Endothelial cell of umbilical vein (primary cell): ENCODE results near the gene CFAP61. TPM values are rescaled to one million over a fixed set of nuclear protein-coding genes. Genes with fewer than 3 reads are reported as not detected.

Experiments
- BruUV-seq: library from RNA; stranded (reverse); fragments of 400-500 nt; replicated peaks from 2 replicates; lab custom pipeline; 2021; lab: Mats Ljungman, UMichigan
- CTCF ChIA-PET: fragments of 300-600, 350-600 bp; sonication (Branson Sonifier 250); formaldehyde crosslinking; loops from one replicate; lab custom pipeline; 2021; ENCODE audit warnings: antibody characterized with exemption, inconsistent platforms; lab: Charles Lee
- POLR2A ChIA-PET: fragments of 300-600, 350-600 bp; sonication (Branson Sonifier 250); formaldehyde crosslinking; loops from one replicate; lab custom pipeline; 2021; ENCODE audit warnings: antibody characterized with exemption, inconsistent platforms; lab: Charles Lee
- DNase-seq: peaks from one replicate; pipeline ENCODE4 v3.0.0-alpha.2; 2011; ENCODE audit warnings: low read depth, low spot score
- FAIRE-seq: peaks from 2 replicates; lab custom pipeline; 2011; peaks lifted over from hg19 to GRCh38; lab: Jason Lieb, UNC
- H2AFZ ChIP-seq: 2 replicates; pipeline ENCODE4 v1.6.0; 2012; ENCODE audit warnings: low read depth, low read length, control low read depth, inconsistent platforms
- H3K27ac ChIP-seq: 2 replicates; pipeline ENCODE4 v1.5.1; 2011; ENCODE audit warnings: low read depth, mild to moderate bottlenecking, control low read depth, low read length, moderate library complexity; ENCODE audit not compliant: insufficient read depth
- H3K27me3 ChIP-seq, 2 experiments: 2 replicates each; pipeline versions ENCODE4 v1.6.0 to v1.6.1; 2011; ENCODE audit warnings: low read length in 2 of 2, mixed read lengths in 1 of 2; ENCODE audit not compliant: control insufficient read depth in 2 of 2, insufficient read depth in 2 of 2
- H3K36me3 ChIP-seq, 2 experiments: 2 replicates in 1 of 2; 3 replicates in 1 of 2; pipeline ENCODE4 v1.5.1; 2011; ENCODE audit warnings: low read length in 2 of 2, mild to moderate bottlenecking in 1 of 2, moderate library complexity in 1 of 2; ENCODE audit not compliant: control insufficient read depth in 2 of 2, insufficient read depth in 2 of 2; ENCODE audit errors: extremely low read depth in 1 of 2
- H3K4me1 ChIP-seq: 3 replicates; pipeline ENCODE4 v1.5.1; 2011; ENCODE audit warnings: mild to moderate bottlenecking, low read length; ENCODE audit not compliant: control insufficient read depth, insufficient read depth; ENCODE audit errors: extremely low read depth
- H3K4me2 ChIP-seq: 2 replicates; pipeline ENCODE4 v1.6.1; 2011; ENCODE audit warnings: low read length, control low read depth, mixed read lengths; ENCODE audit not compliant: insufficient read depth
- H3K4me3 ChIP-seq, 3 experiments: fragments of 200-600 bp in 1 of 3; sonication (generic), shearing (Covaris generic) in 1 of 3; replicated peaks in 1 of 3; 2 replicates each; pipeline ENCODE4 v1.5.1; 2011 to 2016; ENCODE audit warnings: control low read depth in 3 of 3, low read length in 3 of 3, mild to moderate bottlenecking in 2 of 3, inconsistent platforms in 1 of 3, low read depth in 1 of 3, moderate library complexity in 1 of 3; ENCODE audit not compliant: insufficient read depth in 1 of 3
- H3K79me2 ChIP-seq: 2 replicates; pipeline ENCODE4 v1.6.0; 2012; ENCODE audit warnings: low read length, inconsistent platforms; ENCODE audit not compliant: control insufficient read depth, insufficient read depth
- H3K9ac ChIP-seq: replicated peaks from 2 replicates; pipeline ENCODE3; 2011; ENCODE audit warnings: low read length, control low read depth; ENCODE audit not compliant: insufficient read depth; ENCODE audit errors: extremely low read depth
- H3K9me1 ChIP-seq: replicated peaks from 3 replicates; pipeline ENCODE4 v1.6.0; 2011; ENCODE audit warnings: mild to moderate bottlenecking, low read length; ENCODE audit not compliant: control insufficient read depth, insufficient read depth; ENCODE audit errors: extremely low read depth
- H3K9me3 ChIP-seq: replicated peaks from 2 replicates; pipeline ENCODE4 v1.5.1; 2012; ENCODE audit warnings: low read length, inconsistent platforms; ENCODE audit not compliant: control insufficient read depth, insufficient read depth
- H4K20me1 ChIP-seq: replicated peaks from 2 replicates; pipeline ENCODE3; 2011; ENCODE audit warnings: mild to moderate bottlenecking, low read length; ENCODE audit not compliant: control insufficient read depth, insufficient read depth; ENCODE audit errors: extremely low read depth
- EZH2 ChIP-seq: IDR thresholded peaks from 2 replicates; pipeline ENCODE4 v1.6.1; 2012; ENCODE audit warnings: borderline replicate concordance, low read depth, mild to moderate bottlenecking, moderate library complexity, low read length, inconsistent platforms; ENCODE audit not compliant: severe bottlenecking
- FOS ChIP-seq: IDR thresholded peaks from 2 replicates; pipeline ENCODE4 v1.6.1; 2011; ENCODE audit warnings: mild to moderate bottlenecking, low read length, moderate library complexity, borderline replicate concordance; ENCODE audit not compliant: insufficient read depth
- GATA2 ChIP-seq: IDR thresholded peaks from 2 replicates; pipeline ENCODE4 v1.7.0; 2011; ENCODE audit warnings: low read depth, mild to moderate bottlenecking, moderate library complexity, mixed read lengths, low read length; ENCODE audit not compliant: insufficient read length, insufficient read depth
- JUN ChIP-seq: IDR thresholded peaks from 2 replicates; pipeline ENCODE4 v1.6.1; 2011; ENCODE audit warnings: borderline replicate concordance, low read depth; ENCODE audit not compliant: insufficient read length, insufficient read depth
- MYC ChIP-seq: IDR thresholded peaks from one replicate; pipeline ENCODE4 v1.6.1; 2011; ENCODE audit warnings: mild to moderate bottlenecking, low read depth, low read length
- POLR2A ChIP-seq: IDR thresholded peaks from 2 replicates; pipeline ENCODE4 v1.6.1; 2012; ENCODE audit warnings: low read depth, mild to moderate bottlenecking, control low read depth, low read length
- POLR2AphosphoS5 ChIP-seq: IDR thresholded peaks from 2 replicates; pipeline ENCODE4 v1.6.1; 2012; ENCODE audit warnings: low read depth, mild to moderate bottlenecking, control low read depth, low read length, moderate library complexity; ENCODE audit not compliant: insufficient read depth
- dilution Hi-C: fragments of 300-500 bp; cut with MboI; formaldehyde crosslinking; loops from one replicate; pipeline ENCODE4 v1.15.0; 2019; ENCODE audit warnings: low sequenced_read_pairs; ENCODE audit not compliant: extremely low pct_ligation_motif_present
- intact Hi-C: fragments of 100-400 bp; cut with micrococcal nuclease; formaldehyde crosslinking; loops from one replicate; pipeline ENCODE4 v1.10.0; 2022
- polyA plus RNA-seq, 4 experiments: library from polyadenylated mRNA; depleted of rRNA in 3 of 4; stranded (reverse) in 3 of 4; unstranded in 1 of 4; fragments of >200 nt; gene quantifications; 2 replicates each; pipeline versions ENCODE4 v1.2.1 to v1.2.3, GENCODE V29; 2011 to 2012; ENCODE audit warnings: missing spikeins in 1 of 4
- total RNA-seq: library from RNA; stranded (reverse); gene quantifications from 2 replicates; pipeline ENCODE4 v1.2.3, GENCODE V29; 2021
- TF ChIP-seq, protein P1 (sequence below), 2 donors: IDR thresholded peaks; 1 replicate in 1 of 2; 2 replicates in 1 of 2; pipeline ENCODE4 v1.5.1; 2011; ENCODE audit warnings: low read length in 2 of 2, mild to moderate bottlenecking in 2 of 2, moderate library complexity in 2 of 2, control low read depth in 1 of 2, inconsistent platforms in 1 of 2, low read depth in 1 of 2; ENCODE audit not compliant: insufficient read depth in 1 of 2; ENCODE audit errors: extremely low read depth in 1 of 2
- TF ChIP-seq, protein P2 (sequence below): IDR thresholded peaks from 2 replicates; pipeline ENCODE4 v1.6.1; 2011; ENCODE audit not compliant: insufficient read depth, insufficient read length

Gene CFAP61
- total and polyA plus RNA-seq, 2 donors (not counting 3 experiments of a cell fraction or from before 2014, with no cell fraction given), result not detected

DNA sequence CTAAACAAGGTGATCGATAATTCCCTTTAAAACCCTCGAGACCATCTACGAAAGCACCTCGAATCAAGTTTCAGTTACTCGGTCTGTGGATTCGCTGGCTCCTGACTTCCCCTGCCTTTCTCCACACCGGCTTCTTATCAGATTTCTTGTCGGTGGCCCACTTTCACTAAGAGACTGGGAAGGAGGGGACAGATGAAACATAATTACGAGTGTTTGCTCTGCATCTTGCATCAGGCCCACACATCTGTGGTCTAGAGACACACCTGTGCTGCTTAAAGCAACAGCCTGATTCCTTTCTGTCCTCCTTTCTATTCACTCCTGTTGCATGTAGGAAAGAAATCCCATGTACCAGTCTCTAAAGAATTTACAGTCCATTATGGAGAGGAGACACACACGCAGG, 353.3 kb downstream of the CFAP61 start:
- CTCF ChIA-PET, result no interaction called here

More for the DNA sequence above, 353.3 kb downstream of the CFAP61 start:
- no peaks in the 10 kb centered on the region for H4K20me1 ChIP-seq
- no peaks in the 10 kb centered on the region for H3K4me1 ChIP-seq
- no peak overlapping the region for H3K9ac ChIP-seq
- peaks cover 0 to 5% of the 10 kb centered on the region in 2 experiments for H3K36me3 ChIP-seq
- intact Hi-C loops (no loop called here), dilution Hi-C loops (no loop called here)
- TF ChIP-seq EZH2 (no peak), JUN (no peak), POLR2A (no peak), FOS (no peak), MYC (no peak), GATA2 (no peak), POLR2AphosphoS5 (no peak)
- TF ChIP-seq, protein P1, sequence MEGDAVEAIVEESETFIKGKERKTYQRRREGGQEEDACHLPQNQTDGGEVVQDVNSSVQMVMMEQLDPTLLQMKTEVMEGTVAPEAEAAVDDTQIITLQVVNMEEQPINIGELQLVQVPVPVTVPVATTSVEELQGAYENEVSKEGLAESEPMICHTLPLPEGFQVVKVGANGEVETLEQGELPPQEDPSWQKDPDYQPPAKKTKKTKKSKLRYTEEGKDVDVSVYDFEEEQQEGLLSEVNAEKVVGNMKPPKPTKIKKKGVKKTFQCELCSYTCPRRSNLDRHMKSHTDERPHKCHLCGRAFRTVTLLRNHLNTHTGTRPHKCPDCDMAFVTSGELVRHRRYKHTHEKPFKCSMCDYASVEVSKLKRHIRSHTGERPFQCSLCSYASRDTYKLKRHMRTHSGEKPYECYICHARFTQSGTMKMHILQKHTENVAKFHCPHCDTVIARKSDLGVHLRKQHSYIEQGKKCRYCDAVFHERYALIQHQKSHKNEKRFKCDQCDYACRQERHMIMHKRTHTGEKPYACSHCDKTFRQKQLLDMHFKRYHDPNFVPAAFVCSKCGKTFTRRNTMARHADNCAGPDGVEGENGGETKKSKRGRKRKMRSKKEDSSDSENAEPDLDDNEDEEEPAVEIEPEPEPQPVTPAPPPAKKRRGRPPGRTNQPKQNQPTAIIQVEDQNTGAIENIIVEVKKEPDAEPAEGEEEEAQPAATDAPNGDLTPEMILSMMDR (IDR thresholded peaks at IDR 0.05; ENCODE audit: extremely low read depth in 1 of 2, insufficient read depth in 1 of 2, low read depth in 1 of 2, low read length in 2 of 2), result no peak
- TF ChIP-seq, protein P2, sequence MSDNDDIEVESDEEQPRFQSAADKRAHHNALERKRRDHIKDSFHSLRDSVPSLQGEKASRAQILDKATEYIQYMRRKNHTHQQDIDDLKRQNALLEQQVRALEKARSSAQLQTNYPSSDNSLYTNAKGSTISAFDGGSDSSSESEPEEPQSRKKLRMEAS, result no peak
- DNase-seq (no peak), FAIRE-seq (no peak)
- no peak overlapping the region for H3K4me3 ChIP-seq
- POLR2A ChIA-PET, result no interaction called here
- no peaks in the 10 kb centered on the region for H3K9me3 ChIP-seq
- H3K9me1 ChIP-seq, result no peaks in the 10 kb centered on the region
- H2AFZ ChIP-seq, result no peak overlapping the region
- no peaks in the 10 kb centered on the region for H3K79me2 ChIP-seq
- H3K27me3 ChIP-seq, result no peaks in the 10 kb centered on the region
- no peak overlapping the region for H3K4me2 ChIP-seq
- no TSS peak for BruUV-seq
- H3K27ac ChIP-seq, result no peak overlapping the region
